ENCODE data around the gene ENTPD6.

The ENTPD6 gene

GRCh38 chr20:25253606-25254275 lies 58.2 kb downstream of the ENTPD6 start:
- no peak for DNase-seq (ENCODE audit: extremely low spot score)
- TF ChIP-seq NFRKB (IDR thresholded peaks at IDR 0.05) (no peak), FOXM1 (IDR thresholded peaks at IDR 0.05; ENCODE audit: borderline replicate concordance) (no peak), SP1 (IDR thresholded peaks at IDR 0.05) (no peak), SUZ12 (IDR thresholded peaks at IDR 0.05) (no peak), ZNF384 (IDR thresholded peaks at IDR 0.05) (no peak), L3MBTL2 (conservative IDR thresholded peaks at IDR 0.05) (no peak), HDGF (IDR thresholded peaks at IDR 0.05; ENCODE audit: borderline replicate concordance) (no peak), LEF1 (IDR thresholded peaks at IDR 0.05; ENCODE audit: borderline replicate concordance) (no peak), ELF4 (IDR thresholded peaks at IDR 0.05) (no peak)
- POLR2A ChIA-PET, result no interaction called here
- CTCF ChIA-PET, result interaction anchor here (0.8 kb wide), 1 partner anchor 139 kb away, joined by 3 read pairs; no protein-coding TSS in a partner anchor

- DNase-seq (ENCODE audit: extremely low spot score), result no peak
- CTCF ChIA-PET, result interaction anchor here (0.8 kb wide), 1 partner anchor 260 kb away, joined by 3 read pairs; no protein-coding TSS in a partner anchor
- TF ChIP-seq CTBP1 (IDR thresholded peaks at IDR 0.05; ENCODE audit: borderline replicate concordance), result no peak
- TF ChIP-seq BHLHE40 (IDR thresholded peaks at IDR 0.05; ENCODE audit: borderline replicate concordance), result no peak
- TF ChIP-seq L3MBTL2 (conservative IDR thresholded peaks at IDR 0.05), result no peak
- no peak for TF ChIP-seq FOXM1 (IDR thresholded peaks at IDR 0.05; ENCODE audit: borderline replicate concordance)
- TF ChIP-seq ARNT (IDR thresholded peaks at IDR 0.05), result no peak
- no peak for TF ChIP-seq ELF4 (IDR thresholded peaks at IDR 0.05)
- TF ChIP-seq LEF1 (IDR thresholded peaks at IDR 0.05; ENCODE audit: borderline replicate concordance), result no peak
- TF ChIP-seq TARDBP (IDR thresholded peaks at IDR 0.05), result no peak
- no peak for TF ChIP-seq FOXA1 (IDR thresholded peaks at IDR 0.05)
- no peak for TF ChIP-seq SUZ12 (IDR thresholded peaks at IDR 0.05)
- no peak for TF ChIP-seq NFRKB (IDR thresholded peaks at IDR 0.05)
- no peak for TF ChIP-seq PKNOX1 (IDR thresholded peaks at IDR 0.05)
- TF ChIP-seq SP1 (IDR thresholded peaks at IDR 0.05), result no peak
- TF ChIP-seq HDGF (IDR thresholded peaks at IDR 0.05; ENCODE audit: borderline replicate concordance), result no peak
- TF ChIP-seq ZNF384 (IDR thresholded peaks at IDR 0.05), result no peak
- POLR2A ChIA-PET, result no interaction called here
Observed at GRCh38 chr20:25254571-25254970, 59.1 kb downstream of the ENTPD6 start.

- DNase-seq (ENCODE audit: extremely low spot score), result no peak
- TF ChIP-seq SP1 (IDR thresholded peaks at IDR 0.05) (no peak), FOXK2 (IDR thresholded peaks at IDR 0.05) (no peak), FOXM1 (IDR thresholded peaks at IDR 0.05; ENCODE audit: borderline replicate concordance) (no peak), PKNOX1 (IDR thresholded peaks at IDR 0.05) (no peak)
- ChIA-PET CTCF (interaction anchor here (0.8 kb wide), 1 partner anchor 261 kb away, joined by 3 read pairs; no protein-coding TSS in a partner anchor), POLR2A (no interaction called here)
Observed at GRCh38 chr20:25254986-25255680, 59.6 kb downstream of the ENTPD6 start.

GRCh38 chr20:25256226-25256859 lies 60.8 kb downstream of the ENTPD6 start:
- CTCF ChIA-PET, result no interaction called here
- TF ChIP-seq ZNF384 (IDR thresholded peaks at IDR 0.05) (no peak), TARDBP (IDR thresholded peaks at IDR 0.05) (no peak), SUZ12 (IDR thresholded peaks at IDR 0.05) (no peak), LEF1 (IDR thresholded peaks at IDR 0.05; ENCODE audit: borderline replicate concordance) (no peak)
- no peak for DNase-seq (ENCODE audit: extremely low spot score)
- POLR2A ChIA-PET, result interaction anchor here (1.0 kb wide), 1 partner anchor 9 kb away, joined by 4 read pairs; no protein-coding TSS in a partner anchor

DNA sequence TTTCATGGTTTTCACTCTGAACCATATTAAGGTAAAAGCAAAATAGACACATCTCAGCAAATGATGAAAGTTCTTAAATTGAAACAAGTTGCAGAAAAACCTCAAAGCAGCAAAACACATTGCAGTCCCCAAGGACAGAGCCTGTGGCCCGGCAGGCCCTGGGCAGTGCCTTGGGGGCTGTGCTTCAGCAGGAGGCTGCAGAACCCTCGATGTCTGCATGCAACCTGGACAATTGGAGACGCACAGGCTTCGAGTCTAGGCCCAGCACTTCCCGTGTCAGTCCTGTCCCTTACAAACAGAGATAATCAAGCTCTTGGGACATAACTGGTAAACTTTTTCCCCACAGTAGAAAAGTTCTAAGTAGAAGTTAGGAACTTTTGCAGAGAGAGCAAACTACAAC lies 61.6 kb downstream of the ENTPD6 start:
- TF ChIP-seq NFRKB (IDR thresholded peaks at IDR 0.05) (no peak), ARNT (IDR thresholded peaks at IDR 0.05) (no peak), L3MBTL2 (conservative IDR thresholded peaks at IDR 0.05) (no peak), SP1 (IDR thresholded peaks at IDR 0.05) (no peak), SUZ12 (IDR thresholded peaks at IDR 0.05) (no peak), FOXA1 (IDR thresholded peaks at IDR 0.05) (no peak), HDGF (IDR thresholded peaks at IDR 0.05; ENCODE audit: borderline replicate concordance) (no peak), PKNOX1 (IDR thresholded peaks at IDR 0.05) (no peak), ELF4 (IDR thresholded peaks at IDR 0.05) (no peak), LEF1 (IDR thresholded peaks at IDR 0.05; ENCODE audit: borderline replicate concordance) (no peak), FOXK2 (IDR thresholded peaks at IDR 0.05) (no peak), BHLHE40 (IDR thresholded peaks at IDR 0.05; ENCODE audit: borderline replicate concordance) (no peak), CTBP1 (IDR thresholded peaks at IDR 0.05; ENCODE audit: borderline replicate concordance) (no peak), FOXM1 (IDR thresholded peaks at IDR 0.05; ENCODE audit: borderline replicate concordance) (no peak), ZNF384 (IDR thresholded peaks at IDR 0.05) (no peak), TARDBP (IDR thresholded peaks at IDR 0.05) (no peak)
- DNase-seq (ENCODE audit: extremely low spot score), result no peak
- CTCF ChIA-PET, result no interaction called here
- POLR2A ChIA-PET, result interaction anchor here (1.0 kb wide), 1 partner anchor 10 kb away, joined by 4 read pairs; no protein-coding TSS in a partner anchor

Measured in HEK293T (cell line).